Nephron (organoid): ENCODE results near the gene LAMA5.

Experiments
- H3K27ac Mint-ChIP-seq, 3 experiments: 2 replicates each; pipeline ENCODE4 v1.8.0; 2020; ENCODE audit warnings: mixed read lengths in 3 of 3, mild to moderate bottlenecking in 2 of 3, moderate library complexity in 1 of 3
- H3K27me3 Mint-ChIP-seq: 2 replicates; pipeline ENCODE4 v1.8.0; 2021; ENCODE audit warnings: low read depth, mild to moderate bottlenecking, moderate library complexity, mixed read lengths
- H3K36me3 Mint-ChIP-seq: 2 replicates; pipeline ENCODE4 v1.8.0; 2020; ENCODE audit warnings: low read depth, mixed read lengths
- H3K4me1 Mint-ChIP-seq: 2 replicates; pipeline ENCODE4 v1.8.0; 2020; ENCODE audit warnings: mixed read lengths
- H3K4me3 Mint-ChIP-seq, 3 experiments: 2 replicates each; pipeline ENCODE4 v1.8.0; 2020; ENCODE audit warnings: mild to moderate bottlenecking in 3 of 3, mixed read lengths in 3 of 3, moderate library complexity in 2 of 3
- H3K9me3 Mint-ChIP-seq: 2 replicates; pipeline ENCODE4 v1.8.0; 2020; ENCODE audit warnings: mixed read lengths
- CTCF ChIP-seq, 3 experiments: fragments of 200-600 bp; sonication (generic); IDR thresholded peaks; one replicate each; pipeline ENCODE4 v1.5.0; 2021; ENCODE audit warnings: antibody characterized with exemption in 3 of 3; ENCODE audit not compliant: unreplicated experiment in 3 of 3

LAMA5 gene

GRCh38 chr20:62323146-62323979 is 43.7 kb downstream of the LAMA5 start:
- Mint-ChIP-seq H3K4me3 (no peak overlapping the region), H3K4me1 (no peaks in the 10 kb centered on the region), H3K27me3 (no peaks in the 10 kb centered on the region), H3K27ac (no peak overlapping the region), H3K36me3 (peaks cover 26% of the 10 kb centered on the region), H3K9me3 (no peaks in the 10 kb centered on the region)
- TF ChIP-seq CTCF (IDR thresholded peaks at IDR 0.05; ENCODE audit: unreplicated experiment in 3 of 3): no peak

- no peaks in the 10 kb centered on the region for H3K27me3 Mint-ChIP-seq
- no peak for TF ChIP-seq CTCF (IDR thresholded peaks at IDR 0.05; ENCODE audit: unreplicated experiment in 3 of 3)
- H3K4me3 Mint-ChIP-seq: no peak overlapping the region
- no peaks in the 10 kb centered on the region for H3K9me3 Mint-ChIP-seq
- H3K27ac Mint-ChIP-seq: no peak overlapping the region
- no peaks in the 10 kb centered on the region for H3K4me1 Mint-ChIP-seq
- H3K36me3 Mint-ChIP-seq: peaks cover 26% of the 10 kb centered on the region
Measured at GRCh38 chr20:62322492-62323041, 44.5 kb downstream of the LAMA5 start.

GRCh38 chr20:62321975-62322374 is 45.1 kb downstream of the LAMA5 start:
- Mint-ChIP-seq H3K9me3 (no peaks in the 10 kb centered on the region), H3K27me3 (no peaks in the 10 kb centered on the region), H3K36me3 (peaks cover 26% of the 10 kb centered on the region), H3K27ac (no peak overlapping the region), H3K4me3 (no peak overlapping the region), H3K4me1 (no peaks in the 10 kb centered on the region)
- no peak for TF ChIP-seq CTCF (IDR thresholded peaks at IDR 0.05; ENCODE audit: unreplicated experiment in 3 of 3)

GRCh38 chr20:62321521-62321948 is 45.6 kb downstream of the LAMA5 start:
- no peaks in the 10 kb centered on the region for H3K9me3 Mint-ChIP-seq
- H3K27me3 Mint-ChIP-seq: no peaks in the 10 kb centered on the region
- TF ChIP-seq CTCF (IDR thresholded peaks at IDR 0.05; ENCODE audit: unreplicated experiment in 3 of 3): no peak
- H3K4me3 Mint-ChIP-seq: no peak overlapping the region
- peaks cover 26% of the 10 kb centered on the region for H3K36me3 Mint-ChIP-seq
- H3K27ac Mint-ChIP-seq: no peak overlapping the region
- H3K4me1 Mint-ChIP-seq: no peaks in the 10 kb centered on the region

- no peak for TF ChIP-seq CTCF (IDR thresholded peaks at IDR 0.05; ENCODE audit: unreplicated experiment in 3 of 3)
- H3K27ac Mint-ChIP-seq: no peak overlapping the region
- H3K4me3 Mint-ChIP-seq: no peak overlapping the region
- no peaks in the 10 kb centered on the region for H3K27me3 Mint-ChIP-seq
- peaks cover 23% of the 10 kb centered on the region for H3K36me3 Mint-ChIP-seq
- no peaks in the 10 kb centered on the region for H3K4me1 Mint-ChIP-seq
- no peaks in the 10 kb centered on the region for H3K9me3 Mint-ChIP-seq
Measured at GRCh38 chr20:62320581-62321354, 46.3 kb downstream of the LAMA5 start.
